ENCODE data around the gene PRDM12.

PRDM12 gene

DNA sequence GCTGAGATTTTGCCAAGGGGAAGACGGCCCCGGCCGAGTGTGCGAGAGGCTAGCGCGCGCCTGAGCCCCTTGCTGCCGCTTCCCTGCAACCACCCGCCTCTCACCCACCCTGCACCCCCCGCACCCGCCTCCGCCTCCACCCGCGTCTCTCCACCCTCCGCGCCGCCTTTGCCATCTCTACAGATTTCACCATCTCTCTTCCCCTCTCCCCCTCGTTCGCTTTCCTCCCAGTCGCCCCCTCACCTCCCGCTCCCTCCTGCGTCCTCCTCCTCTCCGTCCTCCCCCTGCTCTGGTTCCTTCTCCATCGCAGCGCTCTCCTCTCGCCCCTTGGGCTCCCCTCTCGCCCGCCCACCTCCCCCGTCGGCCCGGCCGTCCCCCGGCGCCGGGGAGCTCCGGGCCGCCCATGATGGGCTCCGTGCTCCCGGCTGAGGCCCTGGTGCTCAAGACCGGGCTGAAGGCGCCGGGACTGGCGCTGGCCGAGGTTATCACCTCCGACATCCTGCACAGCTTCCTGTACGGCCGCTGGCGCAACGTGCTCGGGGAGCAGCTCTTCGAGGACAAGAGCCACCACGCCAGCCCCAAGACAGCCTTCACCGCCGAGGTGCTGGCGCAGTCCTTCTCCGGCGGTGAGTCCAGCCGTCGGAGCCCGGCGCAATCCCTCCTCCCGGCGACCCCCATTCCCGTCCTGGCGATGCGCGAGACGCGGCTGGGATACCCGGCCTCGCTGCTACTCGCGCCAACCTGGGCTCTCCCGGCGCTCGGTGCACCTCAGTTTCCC is at the start of gene PRDM12:
Gene PRDM12, plus strand, starts transcription at position 344 of the 778 bp plus-strand sequence. Its CDS starts 60 bp downstream, at position 404.
- H3K36me3 ChIP-seq (ENCODE audit: control insufficient read depth, insufficient read depth, low read length), result no peaks in the 10 kb centered on the region
- no peak within 1 kb of the TSS for H3K27ac ChIP-seq (ENCODE audit: low read depth, low read length)
- no peaks in the 10 kb centered on the region for H3K4me1 ChIP-seq (ENCODE audit: control insufficient read depth, insufficient read depth, low read length)
- H3K27me3 ChIP-seq (ENCODE audit: control insufficient read depth, insufficient read depth, low read length), result peaks cover 58% of the 10 kb centered on the region
- H3K4me3 ChIP-seq (ENCODE audit: low read length), result peak within 1 kb of the TSS; percentile 15
- H3K9ac ChIP-seq (ENCODE audit: low read length), result no peak within 1 kb of the TSS

DNA sequence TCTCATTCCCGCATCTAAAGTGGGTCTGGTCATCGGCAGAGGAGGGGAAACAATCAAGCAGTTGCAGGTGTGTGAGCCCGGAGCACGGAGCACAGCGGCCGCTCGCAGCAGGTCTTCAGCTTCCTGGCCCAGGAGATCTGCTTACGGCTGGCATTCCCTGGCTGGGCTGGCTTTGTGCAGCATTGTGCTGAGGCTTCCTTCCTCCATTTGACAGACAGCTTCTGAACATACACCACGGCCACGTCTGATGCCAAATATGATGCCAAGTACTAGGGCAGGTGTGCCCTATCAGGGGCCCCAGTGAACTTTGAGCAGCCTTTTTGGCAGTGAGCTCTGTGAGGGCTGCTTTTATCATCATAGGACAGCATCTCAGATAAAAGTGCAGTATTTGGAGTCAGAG is 47.9 kb upstream of the PRDM12 start:
- Histone ChIP-seq H3K4me1 (ENCODE audit: control insufficient read depth, insufficient read depth, low read length) (peaks cover 4% of the 10 kb centered on the region), H3K27ac (ENCODE audit: low read depth, low read length) (no peak overlapping the region), H3K27me3 (ENCODE audit: control insufficient read depth, insufficient read depth, low read length) (no peaks in the 10 kb centered on the region), H3K36me3 (ENCODE audit: control insufficient read depth, insufficient read depth, low read length) (peaks cover 59% of the 10 kb centered on the region), H3K4me3 (ENCODE audit: low read length) (no peak overlapping the region), H3K9ac (ENCODE audit: low read length) (no peak overlapping the region)

DNA sequence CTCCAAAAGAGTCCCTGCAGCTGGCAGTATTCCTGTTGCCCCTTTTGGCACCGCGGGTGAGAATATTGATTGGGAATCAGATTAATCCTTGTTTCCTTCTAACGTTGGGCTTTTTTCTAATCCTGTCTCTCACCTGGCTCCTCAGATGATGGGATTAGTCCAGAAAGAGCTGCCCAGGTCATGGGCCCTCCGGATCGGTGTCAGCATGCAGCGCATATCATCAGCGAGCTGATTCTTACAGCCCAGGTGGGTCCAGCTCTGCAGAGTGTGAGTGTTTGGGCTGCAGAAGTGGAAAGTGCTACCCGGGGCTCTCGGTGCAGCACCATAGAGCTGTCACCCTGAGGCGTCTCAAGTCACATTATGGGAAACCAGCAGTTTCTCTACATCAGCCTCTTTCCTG is 40.9 kb upstream of the PRDM12 start:
- no peak overlapping the region for H3K27ac ChIP-seq (ENCODE audit: low read depth, low read length)
- no peaks in the 10 kb centered on the region for H3K4me1 ChIP-seq (ENCODE audit: control insufficient read depth, insufficient read depth, low read length)
- peaks cover 55% of the 10 kb centered on the region for H3K36me3 ChIP-seq (ENCODE audit: control insufficient read depth, insufficient read depth, low read length)
- no peaks in the 10 kb centered on the region for H3K27me3 ChIP-seq (ENCODE audit: control insufficient read depth, insufficient read depth, low read length)
- no peak overlapping the region for H3K9ac ChIP-seq (ENCODE audit: low read length)
- no peak overlapping the region for H3K4me3 ChIP-seq (ENCODE audit: low read length)

DNA sequence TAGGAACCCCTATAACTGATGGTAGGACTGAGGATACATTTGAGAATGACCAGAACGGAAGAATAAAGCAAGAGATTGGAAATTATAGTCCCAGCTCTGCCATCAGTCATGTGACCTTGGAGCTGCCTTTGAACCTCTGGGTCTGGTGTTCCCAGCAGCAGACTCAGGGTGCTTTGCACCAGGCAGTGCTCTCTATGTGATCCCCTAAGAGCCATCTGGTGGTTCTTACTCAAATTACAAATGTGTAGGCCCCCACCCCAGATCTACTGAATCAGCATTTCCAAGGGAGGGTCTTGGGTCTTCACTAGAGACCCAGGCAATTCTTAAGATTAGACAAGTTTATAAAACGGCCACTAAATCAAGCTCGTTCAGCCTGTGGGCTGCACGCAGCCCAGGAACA is 40.2 kb upstream of the PRDM12 start:
- Histone ChIP-seq H3K4me3 (ENCODE audit: low read length) (no peak overlapping the region), H3K4me1 (ENCODE audit: control insufficient read depth, insufficient read depth, low read length) (no peaks in the 10 kb centered on the region), H3K27ac (ENCODE audit: low read depth, low read length) (no peak overlapping the region), H3K9ac (ENCODE audit: low read length) (no peak overlapping the region), H3K36me3 (ENCODE audit: control insufficient read depth, insufficient read depth, low read length) (peaks cover 49% of the 10 kb centered on the region), H3K27me3 (ENCODE audit: control insufficient read depth, insufficient read depth, low read length) (no peaks in the 10 kb centered on the region)

DNA sequence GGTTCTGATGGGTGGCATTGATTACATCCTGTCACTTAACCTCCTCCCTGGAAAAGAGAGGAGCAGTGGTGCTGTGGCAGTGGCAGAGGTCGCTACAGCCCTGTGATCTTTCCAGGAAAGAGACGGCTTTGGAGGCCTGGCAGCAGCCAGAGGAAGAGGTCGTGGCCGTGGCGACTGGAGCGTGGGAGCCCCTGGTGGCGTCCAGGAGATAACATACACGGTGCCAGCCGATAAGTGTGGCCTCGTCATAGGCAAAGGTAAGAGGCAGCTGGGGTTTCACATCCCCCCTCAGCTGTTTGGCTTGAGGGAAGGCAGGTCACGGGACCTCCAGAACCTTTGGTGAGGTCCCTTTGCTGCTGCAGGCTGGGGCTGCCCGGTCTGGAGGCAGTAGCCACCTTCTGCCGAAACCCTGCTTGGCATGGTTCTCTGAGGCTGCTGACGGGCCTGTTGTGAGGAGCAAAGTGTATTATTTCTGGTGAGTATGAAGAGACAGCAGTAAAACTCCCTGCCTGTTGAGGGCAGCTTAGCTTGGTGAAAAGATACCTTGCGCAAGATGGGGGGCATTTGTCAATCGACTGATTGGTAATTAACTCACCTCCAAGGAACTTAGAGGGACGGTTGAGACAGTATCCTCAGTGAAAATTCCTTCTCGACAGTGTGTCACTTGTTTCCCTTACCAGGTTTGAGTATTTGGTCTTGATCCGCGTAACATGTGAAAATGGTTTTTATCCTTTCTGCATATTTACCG is 38.0 kb upstream of the PRDM12 start:
- H3K27ac ChIP-seq (ENCODE audit: low read depth, low read length), result no peak overlapping the region
- peaks cover 43% of the 10 kb centered on the region for H3K36me3 ChIP-seq (ENCODE audit: control insufficient read depth, insufficient read depth, low read length)
- H3K27me3 ChIP-seq (ENCODE audit: control insufficient read depth, insufficient read depth, low read length), result no peaks in the 10 kb centered on the region
- H3K4me1 ChIP-seq (ENCODE audit: control insufficient read depth, insufficient read depth, low read length), result no peaks in the 10 kb centered on the region
- no peak overlapping the region for H3K4me3 ChIP-seq (ENCODE audit: low read length)
- no peak overlapping the region for H3K9ac ChIP-seq (ENCODE audit: low read length)

DNA sequence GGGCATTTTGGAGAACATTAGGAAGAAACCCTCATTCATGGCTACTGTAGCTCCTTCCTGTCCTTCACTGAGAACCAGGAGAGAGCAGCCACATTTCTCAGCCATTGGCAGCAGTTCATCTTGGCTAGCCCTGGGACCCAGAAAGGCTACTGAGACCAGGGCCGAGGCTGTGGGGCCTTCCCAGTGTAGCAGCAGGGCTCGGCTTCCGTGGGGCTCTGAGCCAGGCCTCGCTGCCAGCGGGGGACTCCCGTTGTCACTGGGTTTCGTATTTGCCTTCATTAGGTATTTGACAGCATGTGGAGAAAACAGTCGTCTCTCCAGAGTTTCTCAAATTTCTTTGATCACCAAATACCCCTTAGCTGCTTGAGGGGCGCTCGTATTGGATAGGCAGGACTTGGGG is 37.3 kb upstream of the PRDM12 start:
- no peak overlapping the region for H3K4me3 ChIP-seq (ENCODE audit: low read length)
- no peaks in the 10 kb centered on the region for H3K4me1 ChIP-seq (ENCODE audit: control insufficient read depth, insufficient read depth, low read length)
- peaks cover 49% of the 10 kb centered on the region for H3K36me3 ChIP-seq (ENCODE audit: control insufficient read depth, insufficient read depth, low read length)
- H3K9ac ChIP-seq (ENCODE audit: low read length), result no peak overlapping the region
- H3K27me3 ChIP-seq (ENCODE audit: control insufficient read depth, insufficient read depth, low read length), result no peaks in the 10 kb centered on the region
- no peak overlapping the region for H3K27ac ChIP-seq (ENCODE audit: low read depth, low read length)

DNA sequence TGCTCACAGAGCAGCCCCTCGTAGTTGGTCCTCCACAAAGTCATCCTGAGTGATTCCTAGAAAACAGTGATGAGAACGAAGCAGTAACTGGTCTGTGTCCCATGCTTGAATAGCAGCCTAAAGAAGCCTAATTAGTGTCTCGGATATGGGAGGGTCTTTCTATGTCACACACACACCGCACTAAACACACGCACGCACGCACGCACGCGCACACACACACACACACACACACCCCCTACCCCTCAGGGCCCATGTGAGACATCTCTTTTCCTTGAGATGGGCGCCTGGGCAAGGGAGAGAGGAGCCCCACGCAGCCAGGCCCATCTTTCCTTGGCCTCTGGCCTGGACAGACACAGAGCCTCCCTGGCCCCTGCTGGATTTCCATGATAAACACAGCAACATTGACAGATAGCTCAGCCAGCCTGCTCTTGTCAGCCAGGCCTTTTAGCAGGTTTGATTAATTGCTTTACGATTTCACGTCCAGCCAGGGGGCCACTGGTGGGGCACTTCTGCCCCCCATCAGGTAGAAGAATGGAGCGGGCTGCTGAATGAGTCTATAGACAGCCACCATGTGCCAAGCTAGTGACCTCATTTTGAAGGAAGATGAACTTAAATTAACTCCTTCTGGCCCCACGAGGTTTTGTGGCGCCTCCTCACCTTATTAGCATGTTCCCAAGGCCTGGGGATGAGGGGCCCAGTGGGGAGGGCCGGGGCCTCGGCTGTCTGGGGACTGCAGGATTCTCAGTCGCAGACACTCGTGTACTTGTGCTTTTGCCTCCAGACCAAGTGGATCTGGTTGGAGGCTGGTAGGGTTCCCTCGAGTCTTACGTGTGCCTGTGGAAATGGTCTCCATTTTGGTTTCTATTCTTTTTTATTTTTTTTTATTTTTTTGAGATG is 36.2 kb upstream of the PRDM12 start:
- Histone ChIP-seq H3K27me3 (ENCODE audit: control insufficient read depth, insufficient read depth, low read length) (no peaks in the 10 kb centered on the region), H3K27ac (ENCODE audit: low read depth, low read length) (no peak overlapping the region), H3K4me1 (ENCODE audit: control insufficient read depth, insufficient read depth, low read length) (no peaks in the 10 kb centered on the region), H3K36me3 (ENCODE audit: control insufficient read depth, insufficient read depth, low read length) (peaks cover 59% of the 10 kb centered on the region), H3K9ac (ENCODE audit: low read length) (no peak overlapping the region), H3K4me3 (ENCODE audit: low read length) (no peak overlapping the region)

DNA sequence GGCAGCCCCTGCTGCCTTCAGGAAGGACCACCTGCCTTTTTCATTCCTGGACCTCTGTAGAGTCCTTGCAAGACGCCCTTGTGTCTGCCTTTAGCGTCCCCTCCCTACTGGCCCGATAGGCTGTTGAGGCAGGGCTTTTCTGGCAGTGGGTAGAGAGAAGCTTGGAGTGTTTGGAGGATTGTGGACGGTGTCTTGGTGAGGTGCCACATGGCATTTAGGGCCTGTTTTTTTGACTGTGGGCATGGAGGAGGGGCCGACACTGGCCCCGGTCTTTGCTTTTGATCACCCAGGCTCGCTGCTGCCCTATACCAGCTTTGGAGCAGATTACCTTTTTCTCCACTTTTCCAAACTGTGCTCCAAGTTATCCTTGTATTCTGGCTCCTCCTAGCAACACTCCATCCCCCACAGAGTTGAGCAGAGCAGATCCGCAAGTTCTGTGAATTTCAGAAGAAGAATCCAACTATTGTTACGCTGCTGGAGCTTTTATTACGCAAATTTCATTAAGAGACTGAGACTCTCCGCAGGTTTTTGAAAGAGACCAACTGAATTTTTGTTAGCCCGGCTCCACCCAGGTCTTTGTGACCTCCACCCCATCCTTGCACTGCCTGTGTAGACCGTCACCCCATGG is 34.8 kb upstream of the PRDM12 start:
- Histone ChIP-seq H3K4me1 (ENCODE audit: control insufficient read depth, insufficient read depth, low read length) (no peaks in the 10 kb centered on the region), H3K36me3 (ENCODE audit: control insufficient read depth, insufficient read depth, low read length) (peaks cover 59% of the 10 kb centered on the region), H3K27ac (ENCODE audit: low read depth, low read length) (no peak overlapping the region), H3K27me3 (ENCODE audit: control insufficient read depth, insufficient read depth, low read length) (no peaks in the 10 kb centered on the region), H3K4me3 (ENCODE audit: low read length) (no peak overlapping the region), H3K9ac (ENCODE audit: low read length) (no peak overlapping the region)

DNA sequence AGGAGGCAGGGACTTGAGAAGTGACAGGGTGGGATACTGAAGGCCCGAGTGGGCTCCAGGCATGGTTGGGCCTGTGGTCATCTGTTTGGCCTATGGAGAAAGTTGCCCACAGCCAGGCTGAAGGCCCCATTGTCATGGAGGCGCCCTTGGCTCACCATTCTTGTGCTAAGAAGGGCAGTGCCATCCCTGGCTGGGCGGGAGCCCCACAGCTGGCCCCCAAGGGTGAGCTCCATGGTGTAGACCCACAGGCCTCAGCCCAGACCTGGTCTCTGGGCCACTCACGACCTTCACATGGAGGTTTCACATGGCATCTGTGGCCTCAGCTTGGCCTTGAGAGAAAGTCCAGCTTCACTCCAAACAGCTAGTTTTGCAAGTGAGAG is 34.3 kb upstream of the PRDM12 start:
- peaks cover 61% of the 10 kb centered on the region for H3K36me3 ChIP-seq (ENCODE audit: control insufficient read depth, insufficient read depth, low read length)
- no peak overlapping the region for H3K9ac ChIP-seq (ENCODE audit: low read length)
- H3K4me3 ChIP-seq (ENCODE audit: low read length), result no peak overlapping the region
- no peaks in the 10 kb centered on the region for H3K4me1 ChIP-seq (ENCODE audit: control insufficient read depth, insufficient read depth, low read length)
- H3K27me3 ChIP-seq (ENCODE audit: control insufficient read depth, insufficient read depth, low read length), result no peaks in the 10 kb centered on the region
- no peak overlapping the region for H3K27ac ChIP-seq (ENCODE audit: low read depth, low read length)

DNA sequence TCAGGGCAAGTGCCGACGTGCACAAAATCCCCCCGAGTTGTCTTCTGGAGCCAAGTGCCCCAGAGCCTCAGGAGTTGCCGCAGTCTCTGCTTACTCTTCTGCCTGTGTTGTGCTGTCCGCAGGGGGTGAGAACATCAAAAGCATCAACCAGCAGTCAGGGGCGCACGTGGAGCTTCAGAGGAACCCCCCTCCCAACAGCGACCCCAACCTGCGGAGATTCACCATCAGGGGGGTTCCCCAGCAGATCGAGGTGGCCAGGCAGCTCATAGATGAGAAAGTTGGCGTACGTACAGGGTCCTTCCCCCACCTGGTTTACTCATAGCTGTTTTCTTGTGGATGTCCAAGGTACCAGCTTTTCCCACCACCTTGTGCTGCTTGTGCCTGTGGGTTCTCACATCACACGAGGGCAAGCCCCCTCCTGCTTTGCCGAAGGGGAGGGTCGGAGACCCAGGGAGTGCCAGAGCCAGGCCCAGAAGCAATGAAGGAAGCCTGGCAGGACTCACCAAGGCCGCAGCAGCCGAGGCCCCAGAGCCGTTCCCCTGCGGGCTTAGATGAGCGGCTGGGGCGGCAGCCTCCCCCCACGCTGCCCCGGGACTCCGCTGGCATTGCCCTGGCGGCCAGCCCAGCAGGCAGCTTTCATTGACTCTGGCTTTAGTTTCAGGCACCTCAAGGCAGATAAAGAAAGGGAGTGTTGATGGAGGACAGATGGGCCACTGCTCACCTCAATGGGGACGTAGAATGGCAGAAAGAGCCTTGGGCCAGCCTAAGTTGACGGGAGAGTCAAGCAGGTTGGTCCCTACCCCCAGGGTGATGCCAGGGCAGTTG is 33.7 kb upstream of the PRDM12 start:
- Histone ChIP-seq H3K36me3 (ENCODE audit: control insufficient read depth, insufficient read depth, low read length) (peaks cover 56% of the 10 kb centered on the region), H3K4me1 (ENCODE audit: control insufficient read depth, insufficient read depth, low read length) (no peaks in the 10 kb centered on the region), H3K27me3 (ENCODE audit: control insufficient read depth, insufficient read depth, low read length) (no peaks in the 10 kb centered on the region), H3K4me3 (ENCODE audit: low read length) (no peak overlapping the region), H3K9ac (ENCODE audit: low read length) (no peak overlapping the region), H3K27ac (ENCODE audit: low read depth, low read length) (no peak overlapping the region)

DNA sequence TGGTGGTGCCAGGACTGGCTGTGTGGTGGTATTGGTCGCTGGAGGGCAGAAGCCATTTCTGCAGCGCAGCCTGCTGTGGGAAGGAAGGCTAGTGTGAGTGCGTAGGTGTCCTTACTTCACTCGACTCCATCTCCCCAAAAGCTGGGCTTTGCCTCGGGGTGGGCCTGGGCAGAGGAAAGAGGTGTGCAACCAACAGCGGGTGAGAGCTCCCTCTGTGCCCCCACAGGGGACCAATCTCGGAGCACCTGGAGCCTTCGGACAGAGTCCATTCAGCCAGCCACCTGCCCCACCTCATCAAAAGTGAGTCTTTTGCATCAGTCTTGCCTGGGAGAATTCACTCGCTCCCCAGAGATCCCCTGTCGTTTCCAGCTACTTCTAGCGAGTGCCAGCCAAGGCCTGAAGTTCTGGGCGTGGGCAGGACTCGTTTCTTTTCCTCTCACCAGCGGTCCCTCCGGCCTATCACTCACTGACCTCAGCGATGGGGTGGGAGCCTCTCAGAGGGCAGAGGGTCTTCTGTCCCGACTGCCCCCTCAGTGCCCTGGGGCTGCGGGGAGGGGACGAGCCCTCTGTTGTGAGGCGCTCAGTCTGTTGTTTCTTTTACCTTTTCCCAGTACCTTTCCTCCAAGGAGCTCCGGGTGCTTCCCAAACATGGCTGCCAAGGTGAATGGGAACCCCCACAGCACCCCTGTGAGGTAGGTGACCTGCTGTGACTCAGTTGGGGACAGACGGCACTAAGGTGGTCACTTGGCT is 32.9 kb upstream of the PRDM12 start:
- H3K4me3 ChIP-seq (ENCODE audit: low read length), result no peak overlapping the region
- H3K27me3 ChIP-seq (ENCODE audit: control insufficient read depth, insufficient read depth, low read length), result no peaks in the 10 kb centered on the region
- no peak overlapping the region for H3K27ac ChIP-seq (ENCODE audit: low read depth, low read length)
- H3K36me3 ChIP-seq (ENCODE audit: control insufficient read depth, insufficient read depth, low read length), result peaks cover 56% of the 10 kb centered on the region
- no peak overlapping the region for H3K9ac ChIP-seq (ENCODE audit: low read length)
- no peaks in the 10 kb centered on the region for H3K4me1 ChIP-seq (ENCODE audit: control insufficient read depth, insufficient read depth, low read length)
